Glomerular visceral epithelial cell (primary cell): ENCODE measurements around the gene CUEDC1.

Experiments
- DNase-seq: peaks from one replicate; pipeline ENCODE4 v3.0.0-alpha.2; 2016; ENCODE audit errors: extremely low spot score

The CUEDC1 gene

DNA sequence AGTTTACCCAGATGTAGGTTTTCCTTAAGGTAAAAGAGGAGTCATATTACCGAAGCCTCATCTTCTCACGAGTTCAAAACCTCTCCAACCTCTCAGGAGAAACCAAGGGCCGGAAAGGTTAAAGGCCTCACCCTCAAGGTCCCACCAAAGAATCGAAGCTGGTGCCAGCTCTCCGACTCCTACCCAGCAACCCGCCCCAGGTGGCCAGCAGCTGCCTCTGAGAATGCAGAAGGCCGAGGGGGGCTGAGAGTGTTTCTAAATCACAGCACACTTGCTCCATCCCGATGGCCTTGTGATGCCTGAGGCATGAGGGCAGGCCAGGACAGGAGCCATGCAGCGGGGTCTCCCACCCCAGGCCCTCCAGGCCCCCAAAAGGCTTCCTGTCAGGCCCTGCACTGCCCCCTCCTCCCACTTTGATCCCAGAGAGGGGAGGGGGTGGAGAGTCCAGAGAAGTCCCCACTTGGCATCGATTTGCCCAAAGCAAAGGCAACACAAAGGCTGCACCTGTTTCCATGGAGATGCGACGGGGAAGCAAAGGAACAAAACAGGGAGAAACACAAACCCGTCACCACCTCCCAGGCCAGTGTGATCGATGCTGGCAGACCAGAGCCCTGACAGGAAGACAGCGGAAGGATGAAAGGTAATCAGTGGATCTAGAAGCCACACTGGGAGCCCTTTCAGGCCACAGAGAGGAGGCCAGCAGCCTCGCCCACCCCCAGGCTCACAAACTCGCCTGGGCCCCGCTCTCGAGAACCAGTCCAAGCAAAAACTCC, 39.0 kb downstream of the CUEDC1 start:
- DNase-seq, result no peak

GRCh38 chr17:57915544-57915943, 39.7 kb downstream of the CUEDC1 start:
- DNase-seq, result no peak

DNA sequence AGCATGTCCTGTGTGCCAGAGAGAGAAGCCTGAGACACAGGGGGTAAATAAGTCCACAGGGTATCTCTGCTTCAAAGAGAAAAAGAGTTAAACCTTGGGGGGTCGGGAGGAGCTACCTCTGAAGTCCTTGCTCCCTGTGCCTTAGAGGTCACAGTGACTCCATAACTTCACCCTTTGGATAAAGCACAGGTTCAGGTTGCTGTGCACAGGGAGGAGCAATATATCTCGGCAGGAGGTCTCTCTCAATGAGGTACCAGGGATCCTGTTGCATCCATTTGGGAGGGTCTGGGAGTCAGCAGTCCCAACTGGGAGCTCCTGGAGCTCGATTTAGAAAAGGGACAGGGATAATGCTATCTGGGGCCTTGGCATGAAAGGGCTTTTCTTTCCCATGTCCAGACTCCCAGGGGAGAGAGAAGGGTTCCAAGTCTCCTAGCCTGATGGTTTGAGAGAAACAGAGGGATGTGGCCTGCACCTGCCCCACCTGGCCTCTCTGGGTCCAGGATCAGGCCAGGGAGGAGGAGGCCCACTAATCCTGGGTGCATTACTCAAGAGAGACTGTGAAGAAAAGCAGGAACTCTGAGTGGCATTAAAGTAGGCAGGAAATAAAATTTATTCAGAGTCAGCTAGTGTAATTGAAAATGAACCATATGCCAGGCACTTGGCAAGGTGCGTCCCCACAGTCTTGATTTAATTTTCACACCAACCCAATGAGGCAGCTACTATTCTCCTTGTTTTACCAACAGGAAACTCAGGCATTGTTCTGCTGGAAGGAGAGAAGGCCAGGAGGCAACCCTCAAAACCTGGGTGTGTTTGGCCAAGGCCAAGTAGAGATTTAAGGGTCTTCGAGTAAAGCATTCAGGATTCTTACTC, 40.7 kb downstream of the CUEDC1 start:
- no peak for DNase-seq

- no peak for DNase-seq
Measured at GRCh38 chr17:57913575-57914272, 41.5 kb downstream of the CUEDC1 start.

DNA sequence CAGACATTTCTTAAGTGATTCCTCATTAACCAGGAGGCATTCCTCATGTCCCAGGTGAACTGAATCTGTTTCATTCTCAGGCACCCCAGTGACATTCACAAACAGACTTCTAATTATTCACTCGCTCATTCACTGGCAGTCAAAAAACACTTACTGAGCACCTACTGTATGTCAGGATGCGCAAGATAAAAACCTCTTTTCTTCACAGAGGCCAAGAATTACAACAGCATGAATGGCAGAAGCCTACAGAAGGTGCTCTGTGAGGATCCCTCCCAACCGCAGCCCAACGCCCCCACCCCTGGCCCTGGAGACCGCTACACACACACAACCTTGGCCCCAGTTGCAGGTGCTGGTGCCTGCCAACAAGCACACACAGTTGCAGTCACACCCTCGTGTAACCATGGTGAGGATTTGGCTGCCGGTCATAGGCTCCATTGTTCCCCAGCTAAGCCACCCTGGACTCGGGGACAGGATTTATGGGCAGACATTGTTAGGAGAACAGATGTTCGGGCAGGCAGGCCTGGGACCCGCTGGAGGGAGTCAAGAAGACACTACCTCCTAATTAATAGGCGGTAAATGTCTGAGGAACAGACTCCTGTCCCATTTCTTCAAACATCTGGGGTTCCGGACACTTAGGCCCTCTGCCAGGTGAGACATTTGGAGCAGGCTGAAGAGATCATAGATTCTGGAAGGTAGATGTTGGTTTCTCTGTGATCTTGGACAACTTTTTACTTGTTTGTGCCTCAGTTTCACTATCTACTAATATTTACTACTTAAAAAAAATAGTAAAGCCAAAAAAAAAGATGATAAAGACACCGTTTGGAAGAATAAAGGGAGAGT, 43.2 kb downstream of the CUEDC1 start:
- DNase-seq, result no peak

DNA sequence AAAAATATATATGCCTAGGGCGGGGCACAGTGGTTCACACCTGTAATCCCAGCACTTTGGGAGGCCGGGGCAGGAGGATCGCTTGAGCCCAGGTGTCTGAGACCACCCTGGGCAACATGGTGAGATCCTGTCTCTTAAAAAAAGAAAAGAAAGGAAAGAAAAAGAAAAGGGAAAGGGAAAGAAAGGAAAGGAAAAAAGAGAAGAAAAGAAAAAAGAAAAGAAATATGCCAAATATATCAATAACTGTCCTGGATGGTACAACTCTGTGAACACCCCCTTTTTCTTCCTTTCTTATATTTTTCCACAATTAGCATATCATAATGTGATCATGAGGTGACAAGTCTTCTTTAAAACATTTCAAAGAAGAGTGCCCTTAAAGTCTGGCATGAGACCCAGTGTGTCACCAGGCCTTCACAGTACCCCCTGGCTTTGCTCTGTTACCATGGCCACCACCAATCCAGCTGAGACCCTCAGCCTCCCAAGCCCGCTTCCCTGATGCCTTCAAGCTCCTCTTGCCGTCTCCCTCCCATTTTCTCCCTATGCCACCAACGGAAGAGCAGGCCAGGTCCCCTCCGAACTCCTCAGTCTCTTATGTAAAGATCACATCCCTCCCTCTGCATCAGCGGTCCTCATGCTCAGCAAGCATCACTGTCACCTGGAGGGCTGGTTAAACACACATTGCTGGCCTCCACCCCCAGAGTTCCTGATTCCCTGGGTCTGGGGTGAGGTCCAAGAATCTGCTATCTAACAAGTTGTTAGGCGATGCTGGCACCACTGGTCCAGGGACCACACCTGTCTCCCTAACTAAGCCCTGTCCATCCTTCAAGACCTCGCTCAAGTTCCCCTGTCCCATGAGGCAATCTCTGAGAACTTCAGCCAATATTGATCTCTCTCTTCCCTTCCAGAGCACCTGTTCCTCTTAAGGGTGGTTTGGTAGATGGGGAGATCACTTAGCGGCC, 44.5 kb downstream of the CUEDC1 start:
- DNase-seq, result no peak

GRCh38 chr17:57909551-57909950, 45.7 kb downstream of the CUEDC1 start:
- DNase-seq, result no peak

- peak; percentile 41 for DNase-seq
Measured at GRCh38 chr17:57908278-57908677, 46.9 kb downstream of the CUEDC1 start.

GRCh38 chr17:57906910-57907309, 48.3 kb downstream of the CUEDC1 start:
- DNase-seq, result no peak

GRCh38 chr17:57905875-57906455, 49.2 kb downstream of the CUEDC1 start:
- no peak for DNase-seq

DNA sequence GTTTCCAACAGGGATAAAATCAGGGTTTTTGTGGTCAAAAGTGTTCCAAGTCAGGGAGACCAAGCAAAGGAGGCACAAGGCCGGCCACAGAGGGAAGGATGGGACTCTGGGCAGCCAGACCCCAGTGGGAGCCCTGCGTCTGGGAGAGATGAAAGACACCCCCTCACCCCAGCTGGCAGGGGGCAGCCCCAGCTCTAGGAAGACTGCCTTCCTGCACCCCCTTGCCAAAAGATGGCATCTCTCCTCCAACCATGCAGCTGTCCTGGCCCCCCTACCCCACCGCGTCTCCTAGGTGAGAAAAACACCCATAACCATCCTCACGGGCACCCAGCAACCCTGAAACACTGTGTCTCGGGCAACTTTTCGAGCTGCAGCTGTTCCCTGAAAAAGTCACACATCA, 51.3 kb downstream of the CUEDC1 start:
- DNase-seq, result no peak

- peak; percentile 98 for DNase-seq
Measured at GRCh38 chr17:57902800-57903759, 52.1 kb downstream of the CUEDC1 start.

DNA sequence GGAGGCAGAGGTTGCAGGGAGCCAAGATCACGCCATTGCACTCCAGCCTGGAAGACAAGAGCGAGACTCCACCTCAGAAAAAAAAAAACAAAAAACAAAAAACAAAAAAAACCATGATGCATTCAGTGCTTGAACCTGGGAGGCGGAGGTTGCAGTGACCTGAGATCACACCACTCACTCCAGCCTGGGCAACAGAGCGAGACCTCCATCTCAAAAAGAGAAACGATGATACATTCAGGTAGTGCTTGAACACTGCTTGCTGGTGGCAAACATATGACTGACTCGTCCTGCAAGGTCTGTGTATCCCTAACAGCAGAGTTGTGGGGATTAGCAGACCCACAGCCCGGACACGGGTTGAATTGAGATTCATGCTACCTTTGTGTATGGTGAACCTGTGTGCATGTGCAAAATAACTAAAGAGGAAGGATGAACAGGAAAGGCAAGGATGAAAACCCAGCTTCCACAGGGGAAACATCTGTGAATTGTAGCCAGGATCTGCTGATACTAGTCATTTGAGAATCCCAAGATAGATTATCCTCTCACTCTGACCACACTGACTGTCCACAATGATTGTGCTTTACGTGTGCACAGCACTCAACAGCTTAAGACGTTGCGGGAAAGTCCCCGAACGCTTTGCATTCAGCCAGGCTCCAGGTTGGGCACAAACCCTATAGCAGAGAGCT, 53.0 kb downstream of the CUEDC1 start:
- peak; percentile 59 for DNase-seq

DNA sequence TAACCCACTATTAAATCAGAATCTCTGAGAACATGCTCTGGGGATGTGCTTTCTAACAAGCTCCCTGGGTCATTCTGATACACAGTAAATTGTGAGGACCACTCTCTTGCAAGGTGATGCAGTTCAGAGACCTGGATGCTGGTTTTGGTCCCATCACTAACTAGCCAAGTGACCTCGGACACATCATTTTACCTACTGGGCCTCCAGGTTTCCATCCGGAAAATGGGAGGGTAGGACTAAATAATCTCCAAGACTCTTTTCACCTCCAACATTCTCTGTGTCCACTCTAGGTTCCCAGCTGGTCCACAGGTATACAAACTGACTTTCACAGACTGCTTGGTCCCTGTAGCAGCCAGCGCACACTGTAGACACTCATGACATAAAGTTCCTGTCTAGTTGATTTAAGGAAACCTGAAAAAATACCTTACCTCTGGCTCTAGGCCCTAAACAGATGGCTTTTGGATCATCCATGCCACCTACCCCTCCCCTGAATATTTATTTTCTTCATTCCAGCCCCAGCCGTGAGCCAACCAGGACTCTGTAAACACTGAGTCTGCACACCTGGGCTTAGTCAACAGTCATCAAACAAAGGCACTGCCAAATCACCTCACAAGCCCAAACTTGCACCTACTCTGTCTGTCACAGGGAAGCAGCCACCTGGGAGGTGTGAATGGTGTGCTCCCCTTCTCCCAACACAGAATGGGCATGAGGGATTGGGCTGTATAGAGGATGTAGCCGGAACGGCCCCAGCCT, 54.0 kb downstream of the CUEDC1 start:
- no peak for DNase-seq

GRCh38 chr17:57899822-57900221, 55.4 kb downstream of the CUEDC1 start:
- peak; percentile 40 for DNase-seq

DNA sequence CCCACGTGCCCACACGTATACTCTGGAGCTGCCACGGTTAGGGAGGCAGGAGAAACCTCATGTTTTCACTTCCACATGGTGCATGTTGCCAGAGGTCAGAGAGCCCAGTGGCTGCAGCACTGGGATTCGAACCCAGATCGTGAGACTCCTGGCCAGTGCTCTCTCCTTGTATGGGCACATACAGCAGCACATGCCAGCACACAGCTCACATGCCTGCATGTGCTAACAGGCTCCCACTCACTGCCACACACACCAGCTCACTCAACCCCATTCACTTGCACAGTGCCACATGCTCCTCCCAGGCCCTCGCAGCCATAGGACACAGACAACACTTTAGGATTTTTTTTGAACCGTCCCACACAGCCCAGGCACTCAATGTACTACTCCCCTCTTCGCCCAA, 55.8 kb downstream of the CUEDC1 start:
- no peak for DNase-seq
